Measurements from ENCODE around the gene NDUFS6.
"Not testable (repeated sequence)": the region's sequence is repeated elsewhere in the genome, so short reads cannot be mapped to it uniquely, and the experiment has no call there.

NDUFS6 gene

GRCh38 chr5:1788200-1788599 lies 13.0 kb upstream of the NDUFS6 start:
- no peak for TF ChIP-seq CTCF (IDR thresholded peaks at IDR 0.05; ENCODE audit: control insufficient read depth, extremely low read depth, insufficient read depth)
- no peak overlapping the region for H3K4me3 ChIP-seq (ENCODE audit: low read depth, low read length)
- no peak for DNase-seq (ENCODE audit: low read depth)

DNA sequence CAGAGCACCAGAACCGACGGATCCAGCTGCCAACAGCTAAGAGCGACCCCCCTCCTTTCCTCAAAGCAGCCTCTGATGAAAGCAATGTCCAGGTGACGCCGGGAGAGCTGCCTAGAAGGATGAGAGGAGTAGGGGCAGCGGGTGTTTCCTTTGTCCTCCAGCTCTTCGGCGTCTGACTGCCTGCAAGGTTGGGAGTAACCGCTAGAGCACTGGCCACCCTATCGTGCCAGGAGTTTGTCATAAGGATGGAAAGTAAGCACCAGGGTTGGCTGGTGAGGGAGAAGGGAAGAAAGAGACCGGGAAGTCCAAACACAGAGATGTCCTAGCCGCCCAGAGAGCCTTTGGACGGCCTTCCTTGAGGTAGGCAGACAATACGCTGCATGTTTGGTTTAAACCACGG lies 12.4 kb upstream of the NDUFS6 start:
- no peak overlapping the region for H3K4me3 ChIP-seq (ENCODE audit: low read depth, low read length)
- DNase-seq (ENCODE audit: low read depth): no peak
- TF ChIP-seq CTCF (IDR thresholded peaks at IDR 0.05; ENCODE audit: control insufficient read depth, extremely low read depth, insufficient read depth): no peak

- H3K4me3 ChIP-seq (ENCODE audit: low read depth, low read length); DNase-seq (ENCODE audit: low read depth): not testable (repeated sequence)
Measured at GRCh38 chr5:1789438-1789833, 11.8 kb upstream of the NDUFS6 start.

GRCh38 chr5:1789834-1790471 lies 11.3 kb upstream of the NDUFS6 start:
- DNase-seq (ENCODE audit: low read depth): no peak
- H3K4me3 ChIP-seq (ENCODE audit: low read depth, low read length): no peak overlapping the region
- no peak for TF ChIP-seq CTCF (IDR thresholded peaks at IDR 0.05; ENCODE audit: control insufficient read depth, extremely low read depth, insufficient read depth)

DNA sequence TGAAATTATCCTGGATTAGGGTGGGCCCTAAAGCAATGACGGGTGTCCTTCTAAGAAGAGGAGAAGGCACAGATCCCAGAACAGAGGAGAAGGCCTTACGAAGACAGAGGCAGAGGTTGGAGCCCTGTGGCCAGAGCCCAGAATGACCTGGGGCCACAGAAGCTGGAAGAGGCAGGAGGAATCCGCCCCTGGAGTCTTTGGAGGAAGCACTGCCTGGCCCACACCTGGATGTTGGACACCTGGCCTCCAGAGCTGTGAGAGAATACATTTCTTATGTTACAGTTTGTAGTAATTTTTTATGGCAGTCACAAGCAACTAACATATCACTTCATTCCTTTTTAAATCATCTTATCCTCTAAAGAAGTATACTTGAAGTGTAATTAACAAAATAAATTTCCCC lies 10.0 kb upstream of the NDUFS6 start:
- H3K4me3 ChIP-seq (ENCODE audit: low read depth, low read length): no peak overlapping the region
- TF ChIP-seq CTCF (IDR thresholded peaks at IDR 0.05; ENCODE audit: control insufficient read depth, extremely low read depth, insufficient read depth): no peak
- DNase-seq (ENCODE audit: low read depth): no peak

GRCh38 chr5:1792842-1793266 lies 8.4 kb upstream of the NDUFS6 start:
- DNase-seq (ENCODE audit: low read depth): no peak
- no peak overlapping the region for H3K4me3 ChIP-seq (ENCODE audit: low read depth, low read length)

GRCh38 chr5:1793301-1793740 lies 7.9 kb upstream of the NDUFS6 start:
- DNase-seq (ENCODE audit: low read depth): no peak
- no peak overlapping the region for H3K4me3 ChIP-seq (ENCODE audit: low read depth, low read length)

More at GRCh38 chr5:1792842-1793266, 8.4 kb upstream of the NDUFS6 start:
- TF ChIP-seq CTCF (IDR thresholded peaks at IDR 0.05; ENCODE audit: control insufficient read depth, extremely low read depth, insufficient read depth): no peak

More at GRCh38 chr5:1793301-1793740, 7.9 kb upstream of the NDUFS6 start:
- TF ChIP-seq CTCF (IDR thresholded peaks at IDR 0.05; ENCODE audit: control insufficient read depth, extremely low read depth, insufficient read depth): no peak
